Activated T-cell treated with anti-CD3 and anti-CD28 coated beads for 1 hour (primary cell): ENCODE results near the gene DNHD1.
A peak's percentile ranks its signal among the peaks of the same experiment; 100 is the strongest.

Experiments
- DNase-seq: peaks from one replicate; pipeline ENCODE4 v3.0.0-alpha.2; 2020; ENCODE audit warnings: low read depth

DNHD1 gene

GRCh38 chr11:6612213-6613041 lies 115.3 kb downstream of the DNHD1 start, which contains the start of gene TAF10:
TSS of gene TAF10 (minus strand) at chr11:6612216. CDS start at chr11:6612189, 27 bp downstream.
- DNase-seq = peak; percentile 94

- no peak for DNase-seq
Measured at GRCh38 chr11:6613496-6613895, 116.4 kb downstream of the DNHD1 start.

GRCh38 chr11:6614446-6614845 lies 117.4 kb downstream of the DNHD1 start:
- DNase-seq = no peak

GRCh38 chr11:6615046-6615445 lies 118.0 kb downstream of the DNHD1 start:
- DNase-seq = no peak

GRCh38 chr11:6615882-6616585 lies 119.0 kb downstream of the DNHD1 start:
- DNase-seq = no peak

- DNase-seq = no peak
Measured at GRCh38 chr11:6616596-6617250, 119.6 kb downstream of the DNHD1 start.

- DNase-seq = no peak
Measured at GRCh38 chr11:6617315-6617781, 120.3 kb downstream of the DNHD1 start.

GRCh38 chr11:6618117-6619003 lies 121.3 kb downstream of the DNHD1 start:
- DNase-seq = peak; percentile 56

- DNase-seq = peak; percentile 83
Measured at GRCh38 chr11:6619004-6619745, 122.1 kb downstream of the DNHD1 start, which contains the start of gene TPP1. TSS of gene TPP1 (minus strand) at chr11:6619422. CDS start at chr11:6619400, 22 bp downstream.

- no peak for DNase-seq
Measured at GRCh38 chr11:6620636-6621035, 123.6 kb downstream of the DNHD1 start.
